Kidney epithelial cell (primary cell): Measurements from ENCODE around the gene EIF3A. TPM values are rescaled to one million over a fixed set of nuclear protein-coding genes. Genes with fewer than 3 reads are reported as not detected.

Experiments used
- DNase-seq: peaks from one replicate; pipeline ENCODE4 v3.0.0-alpha.2; 2010; ENCODE audit warnings: low read depth
- H3K27me3 ChIP-seq: 2 replicates; pipeline ENCODE4 v1.6.0; 2011; ENCODE audit warnings: low read length; ENCODE audit not compliant: control insufficient read depth, insufficient read depth
- H3K36me3 ChIP-seq: 2 replicates; pipeline ENCODE4 v1.5.1; 2011; ENCODE audit warnings: low read length; ENCODE audit not compliant: control insufficient read depth, insufficient read depth
- H3K4me3 ChIP-seq: 2 replicates; pipeline ENCODE4 v1.5.1; 2011; ENCODE audit warnings: low read depth, mild to moderate bottlenecking, control low read depth, low read length
- CTCF ChIP-seq: IDR thresholded peaks from 2 replicates; pipeline ENCODE4 v1.5.1; 2011; ENCODE audit warnings: mild to moderate bottlenecking, moderate library complexity, low read length, control low read depth, inconsistent platforms; ENCODE audit not compliant: insufficient read depth, poor library complexity, severe bottlenecking
- total RNA-seq: library from RNA; depleted of rRNA; stranded (reverse); fragments of >200 nt; gene quantifications from 2 replicates; pipeline ENCODE4 v1.2.3, GENCODE V29; 2015

The EIF3A gene
- total RNA-seq, 1 donor from 2014 or later, result 140 TPM

- Histone ChIP-seq H3K27me3 (no peaks in the 10 kb centered on the region), H3K4me3 (no peak overlapping the region), H3K36me3 (no peaks in the 10 kb centered on the region)
- no peak for DNase-seq
- no peak for TF ChIP-seq CTCF
These were observed 38.8 kb upstream of the EIF3A start for GRCh38 chr10:119119400-119119799.

DNA sequence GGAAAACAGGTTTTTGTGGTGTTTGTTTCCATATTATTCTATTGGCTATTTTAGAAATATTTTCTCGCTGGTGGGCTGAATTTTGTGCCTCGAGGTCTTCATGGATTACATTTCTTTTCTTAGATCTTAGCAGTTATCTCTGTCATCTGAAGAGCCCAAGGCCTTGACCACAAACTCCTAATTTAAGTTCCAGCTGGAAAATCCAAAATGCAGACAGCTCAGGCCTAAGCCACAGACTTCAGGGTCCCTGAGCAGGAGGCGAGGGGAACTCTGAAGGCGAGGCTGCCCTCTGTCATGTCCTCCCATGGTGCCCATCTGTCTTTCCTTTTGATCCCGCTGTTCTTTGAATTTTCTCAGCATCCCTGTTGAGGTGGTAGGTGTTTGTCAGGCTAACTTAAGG lies 37.6 kb upstream of the EIF3A start:
- TF ChIP-seq CTCF, result no peak
- Histone ChIP-seq H3K4me3 (no peak overlapping the region), H3K36me3 (peaks cover 3% of the 10 kb centered on the region), H3K27me3 (no peaks in the 10 kb centered on the region)
- DNase-seq, result no peak

DNA sequence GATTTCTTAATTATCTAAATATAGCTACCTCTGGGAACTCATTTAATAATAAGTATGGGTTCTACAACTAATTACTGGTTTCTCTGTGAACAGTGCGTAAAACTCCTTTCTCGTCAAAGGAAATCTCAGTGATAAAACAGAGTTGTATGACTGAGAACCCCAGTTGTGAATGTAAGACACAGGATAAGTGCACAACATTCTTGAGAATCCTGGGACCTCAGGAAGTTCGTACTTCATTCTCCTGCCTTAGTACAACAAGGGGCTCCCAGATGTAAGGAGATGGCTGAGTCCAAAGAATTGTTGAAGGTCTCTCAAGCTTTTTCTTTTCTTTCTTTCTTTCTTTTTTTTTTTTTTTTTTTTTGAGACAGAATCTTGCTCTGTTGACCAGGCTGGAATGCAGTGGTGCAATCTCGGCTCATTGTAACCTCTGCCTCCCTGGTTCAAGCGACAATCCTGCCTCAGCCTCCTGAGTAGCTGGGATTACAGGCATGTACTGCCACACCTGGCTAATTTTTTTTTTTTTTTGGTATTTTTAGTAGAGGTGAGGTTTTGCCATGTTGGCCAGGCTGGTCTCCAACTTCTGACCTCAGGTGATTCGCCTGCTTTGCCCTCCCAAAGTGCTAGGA lies 35.8 kb upstream of the EIF3A start:
- H3K4me3 ChIP-seq, result no peak overlapping the region
- no peak for DNase-seq
- no peak for TF ChIP-seq CTCF
- peaks cover 3% of the 10 kb centered on the region for H3K36me3 ChIP-seq
- H3K27me3 ChIP-seq, result no peaks in the 10 kb centered on the region

DNA sequence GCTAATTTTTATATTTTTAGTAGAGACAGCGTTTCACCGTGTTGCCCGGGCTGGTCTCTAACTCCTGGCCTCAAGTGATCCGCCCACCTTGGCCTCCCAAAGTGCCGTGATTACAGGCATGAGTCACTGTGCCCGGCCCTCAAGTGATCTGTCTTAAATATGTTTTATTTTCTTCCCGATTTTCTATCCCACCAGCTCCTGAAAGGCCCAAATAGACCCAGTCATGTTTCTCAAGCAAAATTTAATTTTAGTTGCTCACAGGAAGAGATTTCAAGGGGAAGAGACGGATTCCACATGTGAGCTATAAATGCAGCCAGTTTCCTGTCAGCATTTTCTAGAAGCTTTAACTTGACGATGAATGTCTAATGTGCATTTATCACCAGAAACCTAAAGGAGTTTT lies 35.3 kb upstream of the EIF3A start:
- no peak for TF ChIP-seq CTCF
- DNase-seq, result no peak
- no peaks in the 10 kb centered on the region for H3K27me3 ChIP-seq
- no peak overlapping the region for H3K4me3 ChIP-seq
- peaks cover 3% of the 10 kb centered on the region for H3K36me3 ChIP-seq

DNA sequence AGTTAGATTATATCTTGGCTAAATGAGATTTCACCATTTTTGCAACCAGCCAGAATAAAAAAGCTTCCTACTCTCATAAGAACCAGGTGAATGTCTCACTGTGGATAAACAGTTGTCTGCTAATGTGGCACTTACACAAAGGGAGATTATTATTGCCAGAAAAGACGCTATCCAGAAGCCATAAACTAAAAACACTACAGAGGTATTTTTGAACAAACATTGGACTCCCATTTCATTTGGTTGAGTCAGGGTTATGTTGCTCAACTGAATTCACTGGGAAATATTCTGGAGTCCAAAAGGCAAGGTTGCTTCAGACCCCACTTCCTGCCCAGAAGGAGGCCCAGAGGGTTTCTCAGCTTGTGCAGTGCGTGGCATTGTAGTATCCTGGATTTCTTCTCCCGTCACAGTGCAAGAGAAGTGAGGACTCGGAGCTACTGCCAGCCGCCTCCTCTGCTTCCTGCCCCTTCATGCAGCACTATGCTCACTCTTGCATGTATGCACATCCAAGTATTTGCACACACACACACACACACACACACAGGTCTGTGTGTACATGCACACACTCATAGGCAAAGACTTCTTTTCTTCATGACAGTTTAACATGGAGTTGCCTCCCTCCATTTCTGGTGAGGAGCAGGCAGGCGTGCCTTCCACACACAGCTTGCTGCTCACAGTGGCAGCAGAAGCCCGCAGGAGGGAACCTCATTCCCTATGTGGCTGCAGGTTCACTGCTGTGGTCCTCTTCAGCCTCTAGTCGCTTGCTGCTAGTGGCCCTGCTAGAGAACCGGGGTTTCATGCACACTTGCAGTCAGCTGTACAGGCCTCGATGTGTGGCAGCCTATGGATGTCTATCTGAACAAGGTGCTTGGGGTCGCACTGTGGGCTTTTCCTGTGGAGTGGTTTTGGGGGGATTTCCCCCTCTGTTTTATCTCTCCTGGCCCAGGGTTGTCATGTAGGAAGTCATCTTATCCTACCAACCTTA lies 33.4 kb upstream of the EIF3A start:
- DNase-seq, result no peak
- H3K27me3 ChIP-seq, result no peaks in the 10 kb centered on the region
- no peak overlapping the region for H3K4me3 ChIP-seq
- TF ChIP-seq CTCF, result no peak
- H3K36me3 ChIP-seq, result peaks cover 3% of the 10 kb centered on the region
